GM21381 (cell line): ENCODE measurements around the gene ARHGAP5.
A peak's percentile ranks its signal among the peaks of the same experiment; 100 is the strongest.

Experiments
- ATAC-seq: cut with Tn5 transposase; IDR thresholded peaks from one replicate; pipeline ENCODE4 v1.9.1; 2021; ENCODE audit warnings: mild to moderate bottlenecking, moderate library complexity; ENCODE audit not compliant: unreplicated experiment

Gene ARHGAP5

GRCh38 chr14:32076278-32077080, 625 bp upstream of the ARHGAP5 start:
- ATAC-seq = peak; percentile 63

- no peak for ATAC-seq
Observed at GRCh38 chr14:32078023-32078857, 1.1 kb downstream of the ARHGAP5 start.

DNA sequence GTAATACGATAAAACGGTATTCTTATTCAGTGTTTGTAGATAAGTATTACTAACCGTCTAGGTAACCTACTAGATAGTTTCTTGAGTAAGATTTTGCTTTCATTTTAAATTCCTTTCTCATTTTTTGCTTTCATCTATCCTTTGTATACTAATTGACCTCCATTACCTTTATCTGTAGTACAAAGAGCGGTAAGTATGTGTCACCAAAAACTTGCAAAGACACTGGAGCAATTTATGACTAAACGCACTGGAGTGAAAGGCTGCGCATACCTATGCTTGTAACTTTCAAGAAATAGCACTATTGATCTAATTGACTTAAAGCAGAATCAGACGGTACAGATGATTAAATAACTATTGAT, 1.7 kb downstream of the ARHGAP5 start:
- ATAC-seq = no peak

DNA sequence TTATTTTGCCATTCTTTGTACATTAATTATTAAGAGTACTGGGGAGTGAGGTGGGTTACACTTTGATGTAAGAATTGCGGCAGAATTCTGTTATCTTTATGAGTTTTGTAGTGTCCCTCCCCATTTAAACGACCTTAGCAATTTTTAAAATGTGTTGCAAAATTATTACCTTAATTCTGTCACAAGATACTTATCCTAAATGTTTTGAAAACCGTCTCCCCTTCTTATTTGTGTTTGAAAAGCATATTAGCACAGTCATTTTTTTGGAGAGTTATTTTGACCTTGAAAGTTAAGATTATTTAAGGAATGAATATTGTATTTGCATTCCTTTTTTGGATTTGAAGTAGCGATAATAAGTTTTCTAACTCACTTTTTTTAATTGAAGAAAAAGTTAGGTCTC, 2.2 kb downstream of the ARHGAP5 start:
- no peak for ATAC-seq

- no peak for ATAC-seq
Observed at GRCh38 chr14:32080001-32080510, 3.0 kb downstream of the ARHGAP5 start.

- ATAC-seq = no peak
Observed at GRCh38 chr14:32081901-32082300, 4.8 kb downstream of the ARHGAP5 start.

- no peak for ATAC-seq
Observed at GRCh38 chr14:32083315-32083624, 6.2 kb downstream of the ARHGAP5 start.

GRCh38 chr14:32083789-32084188, 6.7 kb downstream of the ARHGAP5 start:
- no peak for ATAC-seq

- ATAC-seq = no peak
Observed at GRCh38 chr14:32085182-32085844, 8.2 kb downstream of the ARHGAP5 start.

DNA sequence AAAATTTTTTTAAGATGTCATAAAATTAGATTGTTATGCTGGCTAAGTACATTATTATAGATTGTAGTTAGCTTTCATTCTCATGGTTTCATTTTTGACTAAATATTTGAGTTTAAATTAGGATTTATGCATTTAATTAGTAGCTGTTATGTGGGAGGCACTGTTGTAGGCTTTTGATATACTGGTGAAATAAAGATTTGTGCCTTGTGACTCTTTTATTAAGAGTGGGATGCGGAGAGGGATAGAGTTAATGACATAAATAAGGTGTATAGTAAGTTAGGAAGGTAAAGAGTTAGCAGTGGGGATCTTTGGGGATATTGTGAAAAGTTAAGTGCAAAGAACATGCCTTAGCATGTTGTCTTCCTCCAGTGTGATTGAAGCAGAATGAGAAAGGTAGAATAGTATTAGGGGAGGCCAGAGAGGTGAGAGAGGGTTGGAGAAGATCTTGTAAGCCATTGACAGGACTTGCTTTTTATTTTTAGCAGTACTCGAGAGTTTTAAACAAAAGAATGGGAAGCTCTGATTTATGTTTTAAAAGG, 8.8 kb downstream of the ARHGAP5 start:
- no peak for ATAC-seq

DNA sequence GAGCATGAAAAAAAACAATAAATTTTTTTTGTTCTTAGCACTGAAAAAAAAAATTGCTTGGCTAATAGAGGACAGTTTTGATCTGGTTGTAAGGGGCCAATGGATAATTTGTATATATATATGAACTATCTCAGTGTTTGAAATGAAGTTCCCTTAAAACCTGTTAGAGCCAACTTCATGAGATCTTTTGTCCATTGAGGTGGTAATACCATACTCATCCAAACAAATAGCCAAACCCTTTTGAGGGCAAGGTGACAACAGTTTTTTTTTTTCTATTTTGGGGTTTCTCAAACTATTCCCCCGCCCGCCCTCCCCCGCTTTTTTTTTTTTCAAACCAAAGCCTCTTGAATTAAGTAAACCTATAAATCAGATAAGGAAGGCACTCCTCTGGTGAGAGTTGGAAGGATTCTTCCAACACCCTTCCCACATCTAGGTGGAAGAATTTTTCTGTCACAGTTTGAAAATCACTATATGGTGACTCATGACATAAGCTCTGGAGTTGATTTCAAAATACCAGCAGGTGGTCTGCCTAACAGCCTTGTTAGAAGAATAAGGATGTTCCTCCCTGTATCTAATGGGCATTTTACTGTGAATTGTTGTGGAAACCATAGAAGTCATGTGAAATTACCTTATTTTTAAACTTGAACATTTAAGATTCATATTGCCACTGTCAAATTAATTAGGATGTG, 10.2 kb downstream of the ARHGAP5 start:
- no peak for ATAC-seq

- ATAC-seq = no peak
Observed at GRCh38 chr14:32087907-32088306, 10.8 kb downstream of the ARHGAP5 start.

GRCh38 chr14:32090686-32091085, 13.6 kb downstream of the ARHGAP5 start:
- no peak for ATAC-seq

DNA sequence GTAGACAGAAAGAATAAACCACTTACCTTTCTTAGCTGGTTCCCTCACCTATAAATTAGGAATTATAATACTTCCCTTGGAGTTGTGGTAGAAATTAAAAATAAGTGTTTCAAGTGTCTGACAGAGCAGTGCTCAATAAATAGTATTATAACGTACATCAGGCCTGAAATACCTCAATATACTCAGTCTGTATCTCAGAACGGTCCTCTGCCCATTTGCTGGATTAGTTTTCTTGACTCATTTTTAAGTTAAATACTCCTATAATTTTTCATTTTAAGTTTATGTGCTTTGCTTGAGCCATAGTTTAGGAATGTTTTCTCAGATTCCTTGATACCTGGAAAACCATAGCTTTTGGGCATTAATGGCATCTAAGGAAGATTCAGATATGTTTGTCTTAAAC, 22.4 kb downstream of the ARHGAP5 start:
- no peak for ATAC-seq

GRCh38 chr14:32100175-32100574, 23.1 kb downstream of the ARHGAP5 start:
- ATAC-seq = no peak

DNA sequence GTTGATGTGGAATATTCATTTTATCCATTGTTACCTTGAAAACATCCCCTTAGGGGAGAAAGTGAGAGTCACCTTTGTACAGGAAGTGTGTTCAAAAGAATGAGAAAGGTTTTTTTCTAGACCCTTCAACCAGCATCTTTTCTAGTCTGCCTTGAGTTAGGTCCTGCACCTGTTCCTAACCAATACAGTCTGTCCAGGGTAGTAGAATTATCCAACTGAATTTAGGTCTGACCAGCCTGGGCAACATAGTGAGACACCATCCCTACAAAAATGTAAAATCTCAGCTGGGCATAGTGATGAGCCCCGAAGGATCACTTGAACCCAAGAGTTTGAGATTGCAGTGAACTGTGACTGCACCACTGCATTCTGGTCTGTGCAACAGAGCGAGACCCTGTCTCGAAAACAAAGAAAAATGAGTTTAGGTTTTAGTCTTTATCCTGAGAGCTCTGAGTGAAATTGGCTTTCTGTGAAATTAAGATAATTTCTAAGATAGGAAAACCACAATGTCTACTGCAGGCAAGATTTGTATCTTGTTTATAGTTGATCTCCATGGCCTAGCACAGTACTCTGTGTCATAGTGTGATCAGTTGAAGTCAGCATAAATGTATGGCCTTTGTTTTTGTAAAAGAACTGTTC, 25.2 kb downstream of the ARHGAP5 start:
- peak; percentile 79 for ATAC-seq

DNA sequence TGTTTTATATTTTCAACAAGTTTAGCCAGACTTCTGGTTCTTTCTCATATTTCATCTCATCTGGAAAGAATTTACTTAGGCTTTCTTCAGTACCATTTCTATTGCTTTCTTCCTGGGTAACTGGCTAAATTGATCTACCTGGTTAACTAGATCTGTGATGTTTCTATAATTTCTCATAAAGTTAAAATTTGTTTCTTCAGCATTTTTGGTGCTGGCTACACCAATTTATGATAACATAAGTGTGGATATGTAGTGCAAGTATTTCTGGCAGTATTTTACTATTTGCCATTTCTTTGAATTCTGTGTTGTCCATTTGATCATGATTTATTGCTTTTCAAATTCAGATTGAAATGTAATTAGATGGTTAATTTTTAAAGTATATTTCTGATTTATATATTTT, 25.9 kb downstream of the ARHGAP5 start:
- no peak for ATAC-seq

GRCh38 chr14:32104308-32104707, 27.2 kb downstream of the ARHGAP5 start:
- no peak for ATAC-seq

GRCh38 chr14:32104803-32105202, 27.7 kb downstream of the ARHGAP5 start:
- ATAC-seq = no peak
